ENCODE results near the gene CEBPB. TPM values are rescaled to one million over a fixed set of nuclear protein-coding genes. Genes with fewer than 3 reads are reported as not detected.

CEBPB gene
- polyA plus RNA-seq, 1 donor (not counting 4 experiments of a cell fraction or from before 2014, with no cell fraction given): 15.8 TPM

- H3K36me3 ChIP-seq (ENCODE audit: control insufficient read depth in 2 of 2, extremely low read depth in 1 of 2, insufficient read depth in 2 of 2, low read length in 2 of 2): peaks cover 13 to 23% of the 10 kb centered on the region in 2 experiments
- peaks cover 11% of the 10 kb centered on the region for H4K20me1 ChIP-seq (ENCODE audit: control insufficient read depth, extremely low read depth, insufficient read depth, low read length)
- H3K9ac ChIP-seq (ENCODE audit: control insufficient read depth, extremely low read depth, insufficient read depth, low read length): peak overlapping the region; percentile 97
- TF ChIP-seq CTCF (optimal IDR thresholded peaks at IDR 0.05 in 1 of 3, IDR thresholded peaks at IDR 0.05 in 1 of 3, conservative IDR thresholded peaks at IDR 0.05 in 1 of 3; ENCODE audit: extremely low read depth in 1 of 3, insufficient read depth in 2 of 3, low read length in 3 of 3) (peak; percentile 12 to 51 (median 46)), EZH2 (IDR thresholded peaks at IDR 0.05; ENCODE audit: low read length) (no peak)
- dilution Hi-C loops (cut with MboI; ENCODE audit: extremely low pct_ligation_motif_present, low sequenced_read_pairs): no loop called here
- H3K4me1 ChIP-seq (ENCODE audit: control insufficient read depth, extremely low read depth, insufficient read depth, low read length): peaks cover 47% of the 10 kb centered on the region
- H3K27ac ChIP-seq (ENCODE audit: control insufficient read depth, insufficient read depth, low read length): peak overlapping the region; percentile 94
- peaks cover 3% of the 10 kb centered on the region for H3K9me1 ChIP-seq (ENCODE audit: control insufficient read depth, extremely low read depth, insufficient read depth, low read length)
- FAIRE-seq: no peak
- peaks cover 56% of the 10 kb centered on the region for H3K79me2 ChIP-seq (ENCODE audit: control insufficient read depth, insufficient read depth, low read length)
- no peaks in the 10 kb centered on the region for H3K27me3 ChIP-seq (ENCODE audit: control insufficient read depth, extremely low read depth, insufficient read depth, low read length)
- peak overlapping the region; percentile 100 for H3K4me2 ChIP-seq (ENCODE audit: control insufficient read depth, extremely low read depth, insufficient read depth, low read depth, low read length)
- H3K9me3 ChIP-seq (ENCODE audit: control insufficient read depth, low read depth, low read length): no peaks in the 10 kb centered on the region
- H3K4me3 ChIP-seq (ENCODE audit: control insufficient read depth in 2 of 3, extremely low read depth in 1 of 3, insufficient read depth in 2 of 3, low read depth in 1 of 3, low read length in 3 of 3): peak overlapping the region; percentile 93 to 97 (median 96)
- DNase-seq (ENCODE audit: low read depth, low spot score): no peak
- H2AFZ ChIP-seq (ENCODE audit: control insufficient read depth, low read length): no peak overlapping the region
Observed at GRCh38 chr20:50152394-50153152, 38.1 kb upstream of the CEBPB start.

GRCh38 chr20:50153153-50153499 is 37.5 kb upstream of the CEBPB start:
- H3K4me1 ChIP-seq (ENCODE audit: control insufficient read depth, extremely low read depth, insufficient read depth, low read length): peaks cover 44% of the 10 kb centered on the region
- no peaks in the 10 kb centered on the region for H3K9me3 ChIP-seq (ENCODE audit: control insufficient read depth, low read depth, low read length)
- H3K4me3 ChIP-seq (ENCODE audit: control insufficient read depth in 2 of 3, extremely low read depth in 1 of 3, insufficient read depth in 2 of 3, low read depth in 1 of 3, low read length in 3 of 3): peak overlapping the region; percentile 93 to 97 (median 96)
- H3K27ac ChIP-seq (ENCODE audit: control insufficient read depth, insufficient read depth, low read length): peak overlapping the region; percentile 94
- peaks cover 3% of the 10 kb centered on the region for H3K9me1 ChIP-seq (ENCODE audit: control insufficient read depth, extremely low read depth, insufficient read depth, low read length)
- H3K36me3 ChIP-seq (ENCODE audit: control insufficient read depth in 2 of 2, extremely low read depth in 1 of 2, insufficient read depth in 2 of 2, low read length in 2 of 2): peaks cover 11 to 18% of the 10 kb centered on the region in 2 experiments
- H4K20me1 ChIP-seq (ENCODE audit: control insufficient read depth, extremely low read depth, insufficient read depth, low read length): peaks cover 11% of the 10 kb centered on the region
- H3K27me3 ChIP-seq (ENCODE audit: control insufficient read depth, extremely low read depth, insufficient read depth, low read length): no peaks in the 10 kb centered on the region
- H2AFZ ChIP-seq (ENCODE audit: control insufficient read depth, low read length): no peak overlapping the region
- H3K9ac ChIP-seq (ENCODE audit: control insufficient read depth, extremely low read depth, insufficient read depth, low read length): peak overlapping the region; percentile 97
- TF ChIP-seq CTCF (optimal IDR thresholded peaks at IDR 0.05 in 1 of 3, IDR thresholded peaks at IDR 0.05 in 1 of 3, conservative IDR thresholded peaks at IDR 0.05 in 1 of 3; ENCODE audit: extremely low read depth in 1 of 3, insufficient read depth in 2 of 3, low read length in 3 of 3) (no peak), EZH2 (IDR thresholded peaks at IDR 0.05; ENCODE audit: low read length) (no peak)
- peak overlapping the region; percentile 100 for H3K4me2 ChIP-seq (ENCODE audit: control insufficient read depth, extremely low read depth, insufficient read depth, low read depth, low read length)
- no peak for DNase-seq (ENCODE audit: low read depth, low spot score)
- peaks cover 52% of the 10 kb centered on the region for H3K79me2 ChIP-seq (ENCODE audit: control insufficient read depth, insufficient read depth, low read length)
- dilution Hi-C loops (cut with MboI; ENCODE audit: extremely low pct_ligation_motif_present, low sequenced_read_pairs): no loop called here
- FAIRE-seq: no peak
